NAMALWA (cell line): ENCODE results near the gene KAZN.
A peak's percentile ranks its signal among the peaks of the same experiment; 100 is the strongest.

Source experiments
- DNase-seq: peaks from one replicate; pipeline ENCODE4 v3.0.0-alpha.2; 2015; ENCODE audit warnings: low spot score

KAZN gene

GRCh38 chr1:15008783-15009729, 410.6 kb downstream of the KAZN start:
- DNase-seq: no peak

- no peak for DNase-seq
Measured at GRCh38 chr1:15011160-15011559, 412.7 kb downstream of the KAZN start.

GRCh38 chr1:15011661-15012060, 413.2 kb downstream of the KAZN start:
- no peak for DNase-seq

- DNase-seq: no peak
Measured at GRCh38 chr1:15012822-15013221, 414.3 kb downstream of the KAZN start.

- no peak for DNase-seq
Measured at GRCh38 chr1:15013767-15014166, 415.3 kb downstream of the KAZN start.

- DNase-seq: no peak
Measured at GRCh38 chr1:15014516-15014915, 416.0 kb downstream of the KAZN start.

GRCh38 chr1:15016001-15016400, 417.5 kb downstream of the KAZN start:
- no peak for DNase-seq

- no peak for DNase-seq
Measured at GRCh38 chr1:15016526-15016925, 418.0 kb downstream of the KAZN start.

- DNase-seq: no peak
Measured at GRCh38 chr1:15017120-15017519, 418.6 kb downstream of the KAZN start.

GRCh38 chr1:15018767-15019166, 420.3 kb downstream of the KAZN start:
- DNase-seq: no peak

GRCh38 chr1:15020943-15021745, 422.7 kb downstream of the KAZN start:
- no peak for DNase-seq

- no peak for DNase-seq
Measured at GRCh38 chr1:15022048-15022447, 423.6 kb downstream of the KAZN start.

- no peak for DNase-seq
Measured at GRCh38 chr1:15023205-15023604, 424.7 kb downstream of the KAZN start.

GRCh38 chr1:15023976-15024375, 425.5 kb downstream of the KAZN start:
- DNase-seq: no peak

- no peak for DNase-seq
Measured at GRCh38 chr1:15026117-15026489, 427.6 kb downstream of the KAZN start.

- DNase-seq: peak; percentile 43
Measured at GRCh38 chr1:15027515-15027986, 429.1 kb downstream of the KAZN start.

GRCh38 chr1:15028102-15028501, 429.6 kb downstream of the KAZN start:
- DNase-seq: no peak

- DNase-seq: no peak
Measured at GRCh38 chr1:15028616-15029015, 430.1 kb downstream of the KAZN start.

- DNase-seq: no peak
Measured at GRCh38 chr1:15029036-15029435, 430.6 kb downstream of the KAZN start.

- no peak for DNase-seq
Measured at GRCh38 chr1:15029786-15030185, 431.3 kb downstream of the KAZN start.

GRCh38 chr1:15031251-15031933, 432.9 kb downstream of the KAZN start:
- DNase-seq: no peak

GRCh38 chr1:15033264-15033663, 434.8 kb downstream of the KAZN start:
- DNase-seq: no peak
